Keratinocyte (primary cell): ENCODE measurements around the gene TAS1R2. TPM values are rescaled to one million over a fixed set of nuclear protein-coding genes. Genes with fewer than 3 reads are reported as not detected.

ENCODE experiments used
- DNase-seq: peaks from one replicate; pipeline ENCODE4 v3.0.0-alpha.2; 2011; ENCODE audit warnings: low read depth, missing footprints, low spot score
- FAIRE-seq: peaks from 2 replicates; lab custom pipeline; 2011; peaks lifted over from hg19 to GRCh38; lab: Jason Lieb, UNC
- H2AFZ ChIP-seq: 2 replicates; pipeline ENCODE4 v1.6.0; 2012; ENCODE audit warnings: low read length, control low read depth, inconsistent platforms; ENCODE audit not compliant: control insufficient read depth
- H3K27ac ChIP-seq: 2 replicates; pipeline ENCODE4 v1.5.1; 2011; ENCODE audit warnings: low read length; ENCODE audit not compliant: control insufficient read depth, insufficient read depth
- H3K27me3 ChIP-seq: 3 replicates; pipeline ENCODE4 v1.6.0; 2011; ENCODE audit warnings: low read length; ENCODE audit not compliant: control insufficient read depth, insufficient read depth; ENCODE audit errors: extremely low read depth
- H3K36me3 ChIP-seq, 2 experiments: 2 replicates in 1 of 2; 3 replicates in 1 of 2; pipeline ENCODE4 v1.5.1; 2011; ENCODE audit warnings: low read length in 2 of 2, mild to moderate bottlenecking in 1 of 2; ENCODE audit not compliant: control insufficient read depth in 2 of 2, insufficient read depth in 2 of 2; ENCODE audit errors: extremely low read depth in 1 of 2
- H3K4me1 ChIP-seq: 3 replicates; pipeline ENCODE4 v1.5.1; 2011; ENCODE audit warnings: low read length; ENCODE audit not compliant: control insufficient read depth, insufficient read depth; ENCODE audit errors: extremely low read depth
- H3K4me2 ChIP-seq: 3 replicates; pipeline ENCODE4 v1.6.0; 2011; ENCODE audit warnings: low read depth, low read length; ENCODE audit not compliant: control insufficient read depth, insufficient read depth; ENCODE audit errors: extremely low read depth
- H3K4me3 ChIP-seq, 3 experiments: fragments of 200-600 bp in 1 of 3; sonication (generic) in 1 of 3; 2 replicates in 2 of 3; 3 replicates in 1 of 3; pipeline ENCODE4 v1.5.1; 2011 to 2016; ENCODE audit warnings: low read length in 3 of 3, mild to moderate bottlenecking in 3 of 3, control low read depth in 2 of 3, inconsistent platforms in 1 of 3, low read depth in 1 of 3, mixed read lengths in 1 of 3, mixed run types in 1 of 3, moderate library complexity in 1 of 3; ENCODE audit not compliant: control insufficient read depth in 2 of 3, insufficient read depth in 2 of 3; ENCODE audit errors: extremely low read depth in 1 of 3
- H3K79me2 ChIP-seq: 2 replicates; pipeline ENCODE4 v1.6.0; 2012; ENCODE audit warnings: low read length; ENCODE audit not compliant: control insufficient read depth, insufficient read depth
- H3K9ac ChIP-seq: 3 replicates; pipeline ENCODE4 v1.6.0; 2011; ENCODE audit warnings: low read length; ENCODE audit not compliant: control insufficient read depth, insufficient read depth; ENCODE audit errors: extremely low read depth
- H3K9me1 ChIP-seq: 3 replicates; pipeline ENCODE4 v1.6.0; 2011; ENCODE audit warnings: low read length; ENCODE audit not compliant: control insufficient read depth, insufficient read depth; ENCODE audit errors: extremely low read depth
- H3K9me3 ChIP-seq: 2 replicates; pipeline ENCODE4 v1.5.1; 2012; ENCODE audit warnings: low read depth, low read length; ENCODE audit not compliant: control insufficient read depth
- H4K20me1 ChIP-seq: 3 replicates; pipeline ENCODE4 v1.6.0; 2011; ENCODE audit warnings: low read length; ENCODE audit not compliant: control insufficient read depth, insufficient read depth; ENCODE audit errors: extremely low read depth
- CTCF ChIP-seq, 3 experiments: IDR thresholded peaks in 1 of 3; conservative IDR thresholded peaks in 1 of 3; optimal IDR thresholded peaks in 1 of 3; 2 replicates in 2 of 3; 3 replicates in 1 of 3; pipeline versions ENCODE3 to v1.5.1; 2011; ENCODE audit warnings: low read length in 3 of 3, mild to moderate bottlenecking in 3 of 3, moderate library complexity in 2 of 3, control low read depth in 1 of 3, inconsistent platforms in 1 of 3; ENCODE audit not compliant: insufficient read depth in 2 of 3; ENCODE audit errors: extremely low read depth in 1 of 3
- EZH2 ChIP-seq: IDR thresholded peaks from one replicate; pipeline ENCODE4 v1.6.1; 2012; ENCODE audit warnings: inconsistent platforms, mild to moderate bottlenecking, low read length, moderate library complexity
- dilution Hi-C: fragments of 300-500 bp; cut with MboI; formaldehyde crosslinking; loops from one replicate; pipeline ENCODE4 v1.7.0; 2020; ENCODE audit warnings: low sequenced_read_pairs; ENCODE audit not compliant: extremely low pct_ligation_motif_present
- polyA plus RNA-seq, 5 experiments: library from polyadenylated mRNA; depleted of rRNA in 3 of 5; stranded (reverse) in 3 of 5; stranded (forward) in 1 of 5; unstranded in 1 of 5; fragments of >200 nt; gene quantifications; 1 replicate in 1 of 5; 2 replicates in 3 of 5; 3 replicates in 1 of 5; pipeline versions ENCODE4 v1.2.1 to v1.2.3, GENCODE V29; 2011 to 2012; ENCODE audit warnings: missing spikeins in 2 of 5, low read depth in 1 of 5, low replicate concordance in 1 of 5

TAS1R2 gene
- polyA plus RNA-seq, 1 donor (not counting 4 experiments of a cell fraction or from before 2014, with no cell fraction given) = not detected

- peaks cover 3 to 5% of the 10 kb centered on the region in 2 experiments for H3K36me3 ChIP-seq
- peaks cover 47% of the 10 kb centered on the region for H3K4me1 ChIP-seq
- TF ChIP-seq CTCF (optimal IDR thresholded peaks at IDR 0.05 in 1 of 3, IDR thresholded peaks at IDR 0.05 in 1 of 3, conservative IDR thresholded peaks at IDR 0.05 in 1 of 3; ENCODE audit: extremely low read depth in 1 of 3, insufficient read depth in 2 of 3, low read length in 3 of 3) (no peak), EZH2 (no peak)
Measured at GRCh38 chr1:18899363-18900049, 40.0 kb upstream of the TAS1R2 start.

GRCh38 chr1:18898567-18898966 lies 39.1 kb upstream of the TAS1R2 start:
- Histone ChIP-seq H3K4me2 (no peak overlapping the region), H3K36me3 (peaks cover 0 to 2% of the 10 kb centered on the region in 2 experiments), H3K27me3 (no peaks in the 10 kb centered on the region), H3K9ac (no peak overlapping the region), H2AFZ (no peak overlapping the region), H3K79me2 (peaks cover 22% of the 10 kb centered on the region), H3K27ac (no peak overlapping the region), H3K9me1 (no peaks in the 10 kb centered on the region), H4K20me1 (no peaks in the 10 kb centered on the region), H3K4me1 (peaks cover 38% of the 10 kb centered on the region), H3K4me3 (no peak overlapping the region), H3K9me3 (no peaks in the 10 kb centered on the region)
- TF ChIP-seq CTCF (optimal IDR thresholded peaks at IDR 0.05 in 1 of 3, IDR thresholded peaks at IDR 0.05 in 1 of 3, conservative IDR thresholded peaks at IDR 0.05 in 1 of 3; ENCODE audit: extremely low read depth in 1 of 3, insufficient read depth in 2 of 3, low read length in 3 of 3) = no peak
- TF ChIP-seq EZH2 = no peak
- FAIRE-seq (no peak), DNase-seq (no peak)
- dilution Hi-C loops = no loop called here

More at GRCh38 chr1:18899363-18900049, 40.0 kb upstream of the TAS1R2 start:
- Histone ChIP-seq H2AFZ (no peak overlapping the region), H3K4me3 (peak overlapping the region in 1 of 3 experiments; percentile 15), H3K27me3 (no peaks in the 10 kb centered on the region), H3K9me1 (no peaks in the 10 kb centered on the region), H3K4me2 (peak overlapping the region; percentile 85), H3K27ac (peak overlapping the region; percentile 57), H3K9ac (no peak overlapping the region), H4K20me1 (no peaks in the 10 kb centered on the region), H3K79me2 (peaks cover 22% of the 10 kb centered on the region), H3K9me3 (no peaks in the 10 kb centered on the region)
- FAIRE-seq = peak; percentile 94
- DNase-seq = no peak
- dilution Hi-C loops = no loop called here
